GM23248 (cell line): ENCODE data around the gene ANKRD52. TPM values are rescaled to one million over a fixed set of nuclear protein-coding genes. Genes with fewer than 3 reads are reported as not detected.

Experiments
- DNase-seq: peaks from one replicate; pipeline ENCODE4 v3.0.0-alpha.2; 2015
- H2AFZ ChIP-seq: fragments of 200-600 bp; sonication (generic); 2 replicates; pipeline ENCODE4 v1.6.1; 2016; ENCODE audit warnings: antibody characterized with exemption
- H3F3A ChIP-seq: fragments of 200-600 bp; sonication (generic); 2 replicates; pipeline ENCODE4 v1.6.1; 2016; ENCODE audit warnings: mild to moderate bottlenecking, antibody characterized with exemption, mixed run types; ENCODE audit not compliant: insufficient read depth
- H3K27ac ChIP-seq: fragments of 200-600 bp; sonication (generic); 2 replicates; pipeline ENCODE4 v1.5.1; 2016; ENCODE audit warnings: mild to moderate bottlenecking
- H3K27me3 ChIP-seq: fragments of 200-600 bp; sonication (generic); replicated peaks from 2 replicates; pipeline ENCODE4 v1.6.1; 2016; ENCODE audit warnings: mild to moderate bottlenecking; ENCODE audit not compliant: insufficient read depth
- H3K36me3 ChIP-seq: fragments of 200-600 bp; sonication (generic); 2 replicates; pipeline ENCODE4 v1.6.1; 2016; ENCODE audit warnings: low read depth, mild to moderate bottlenecking
- H3K4me1 ChIP-seq: fragments of 200-600 bp; sonication (generic); 2 replicates; pipeline ENCODE4 v1.6.1; 2016; ENCODE audit warnings: mild to moderate bottlenecking; ENCODE audit not compliant: insufficient read depth
- H3K4me2 ChIP-seq: fragments of 200-600 bp; sonication (generic); one replicate; pipeline ENCODE4 v1.6.1; 2016; ENCODE audit warnings: mild to moderate bottlenecking; ENCODE audit not compliant: unreplicated experiment
- H3K4me3 ChIP-seq: fragments of 200-600 bp; sonication (generic); 2 replicates; pipeline ENCODE4 v1.5.1; 2016; ENCODE audit warnings: mild to moderate bottlenecking
- H3K79me2 ChIP-seq: fragments of 200-600 bp; sonication (generic); 2 replicates; pipeline ENCODE4 v1.6.1; 2016; ENCODE audit warnings: mild to moderate bottlenecking; ENCODE audit not compliant: insufficient read depth
- H3K9ac ChIP-seq: fragments of 200-600 bp; sonication (generic); 2 replicates; pipeline ENCODE4 v1.6.1; 2016; ENCODE audit warnings: mild to moderate bottlenecking
- H3K9me2 ChIP-seq: fragments of 200-600 bp; sonication (generic); 2 replicates; pipeline ENCODE4 v1.6.1; 2016; ENCODE audit warnings: mixed run types, mild to moderate bottlenecking, moderate library complexity; ENCODE audit not compliant: insufficient read depth
- H3K9me3 ChIP-seq: fragments of 200-600 bp; sonication (generic); one replicate; pipeline ENCODE4 v1.6.1; 2017; ENCODE audit warnings: low read depth
- H4K20me1 ChIP-seq: fragments of 200-600 bp; sonication (generic); 2 replicates; pipeline ENCODE4 v1.6.0; 2016; ENCODE audit not compliant: insufficient read depth
- EZH2 ChIP-seq: fragments of 200-600 bp; sonication (generic); IDR thresholded peaks from 2 replicates; pipeline ENCODE4 v1.6.1; 2018; ENCODE audit warnings: antibody characterized with exemption, mild to moderate bottlenecking; ENCODE audit not compliant: insufficient read depth, poor library complexity, severe bottlenecking
- EZH2phosphoT487 ChIP-seq: fragments of 200-600 bp; sonication (generic); IDR thresholded peaks from 2 replicates; pipeline ENCODE4 v1.6.1; 2018; ENCODE audit warnings: antibody characterized with exemption, moderate library complexity, mild to moderate bottlenecking, low read depth; ENCODE audit not compliant: insufficient read depth
- WGBS, 2 experiments: methylation state at CpG; one replicate each; pipeline ENCODE4 v1.1.6; 2015 to 2017; ENCODE audit warnings: low lambda C conversion rate in 2 of 2, low coverage in 1 of 2; ENCODE audit errors: missing lambda C conversion rate in 2 of 2; 5-methylcytosine and 5-hydroxymethylcytosine counted together
- in situ Hi-C: fragments of 300-500 bp; cut with MboI; formaldehyde crosslinking; loops from 2 replicates; pipeline ENCODE4 v1.15.0; 2020
- polyA plus RNA-seq: library from polyadenylated mRNA; unstranded; fragments of >200 nt; fragmentation: Nextera tagmentation; extraction: Ambion mirVana; gene quantifications from 2 replicates; pipeline ENCODE4 v1.2.1, GENCODE V29; 2016
- total RNA-seq: library from RNA; depleted of rRNA; stranded (reverse); fragments of >200 nt; shearing (Covaris generic); gene quantifications from 2 replicates; pipeline ENCODE4 v1.2.3, GENCODE V29; 2014

Gene ANKRD52
- total and polyA plus RNA-seq, 2 experiments from 2014 or later: 24.5 to 61.7 TPM

DNA sequence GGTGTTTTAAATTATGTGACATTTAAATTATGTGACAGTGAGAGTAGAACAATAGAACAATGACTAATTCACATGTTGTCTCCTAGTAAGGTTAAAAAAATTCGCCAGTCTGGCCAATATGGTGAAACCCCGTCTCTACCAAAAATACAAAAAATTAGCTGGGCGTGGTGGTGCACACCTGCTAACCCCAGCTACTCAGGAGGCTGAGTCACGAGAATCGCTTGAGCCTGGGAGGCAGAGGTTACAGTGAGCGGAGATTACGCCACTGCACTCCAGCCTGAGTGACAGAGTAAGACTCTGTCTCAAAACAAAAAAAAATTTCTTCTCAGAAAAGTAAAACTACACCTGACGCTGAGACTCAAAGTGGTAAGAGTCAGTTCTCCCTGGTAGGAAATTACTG is 39.2 kb upstream of the ANKRD52 start:
- Histone ChIP-seq H3K4me3 (no peak overlapping the region), H4K20me1 (no peaks in the 10 kb centered on the region; the same call in 1 of the 2 replicates), H3K79me2 (peaks cover 88% of the 10 kb centered on the region), H3K9ac (no peak overlapping the region), H3K36me3 (peaks cover 4% of the 10 kb centered on the region; the same call in 1 of the 2 replicates), H3K4me2 (no peak overlapping the region), H3K9me3 (no peaks in the 10 kb centered on the region), H3K27me3 (no peaks in the 10 kb centered on the region), H3F3A (peaks cover 20% of the 10 kb centered on the region), H3K9me2 (no peaks in the 10 kb centered on the region), H3K4me1 (peaks cover 18% of the 10 kb centered on the region), H2AFZ (no peak overlapping the region), H3K27ac (no peak overlapping the region)
- in situ Hi-C loops: no loop called here
- TF ChIP-seq EZH2 (no peak), EZH2phosphoT487 (no peak)
- DNase-seq: no peak
- WGBS, 2 experiments: 84 to 88% methylated on average over 8 of the region's 8 CpGs

GRCh38 chr12:56296295-56296694 is 38.1 kb upstream of the ANKRD52 start:
- DNase-seq: no peak
- Histone ChIP-seq H3K36me3 (peaks cover 7% of the 10 kb centered on the region; the same call in 1 of the 2 replicates), H3K27ac (no peak overlapping the region), H3K79me2 (peaks cover 92% of the 10 kb centered on the region), H3K9me2 (no peaks in the 10 kb centered on the region), H3K4me2 (no peak overlapping the region), H3K27me3 (no peaks in the 10 kb centered on the region), H3K9me3 (no peaks in the 10 kb centered on the region), H3K4me3 (no peak overlapping the region), H4K20me1 (no peaks in the 10 kb centered on the region; the same call in 1 of the 2 replicates), H2AFZ (no peak overlapping the region), H3F3A (peaks cover 13% of the 10 kb centered on the region), H3K4me1 (peaks cover 18% of the 10 kb centered on the region), H3K9ac (no peak overlapping the region)
- TF ChIP-seq EZH2phosphoT487 (no peak), EZH2 (no peak)
- WGBS, 2 experiments: 59 to 68% methylated on average over 5 of the region's 5 CpGs
- in situ Hi-C loops: no loop called here

GRCh38 chr12:56293795-56294194 is 35.6 kb upstream of the ANKRD52 start:
- no peaks in the 10 kb centered on the region for H3K27me3 ChIP-seq
- peaks cover 7% of the 10 kb centered on the region for H3K4me1 ChIP-seq
- no peak for DNase-seq
- no peaks in the 10 kb centered on the region; the same call in 1 of the 2 replicates for H4K20me1 ChIP-seq
- no peak overlapping the region for H3K27ac ChIP-seq
- TF ChIP-seq EZH2 (no peak), EZH2phosphoT487 (no peak)
- H3K9ac ChIP-seq: no peak overlapping the region
- H2AFZ ChIP-seq: no peak overlapping the region
- peaks cover 10% of the 10 kb centered on the region; the same call in 1 of the 2 replicates for H3K36me3 ChIP-seq
- 90 to 94% methylated on average over 5 of the region's 5 CpGs for WGBS, 2 experiments
- H3K79me2 ChIP-seq: peaks cover 100% of the 10 kb centered on the region
- H3K4me2 ChIP-seq: no peak overlapping the region
- peaks cover 5% of the 10 kb centered on the region for H3F3A ChIP-seq
- no peaks in the 10 kb centered on the region for H3K9me3 ChIP-seq
- in situ Hi-C loops: no loop called here
- no peaks in the 10 kb centered on the region for H3K9me2 ChIP-seq
- no peak overlapping the region for H3K4me3 ChIP-seq

- H3K79me2 ChIP-seq: peaks cover 77% of the 10 kb centered on the region
- H3F3A ChIP-seq: no peaks in the 10 kb centered on the region
- no peak overlapping the region for H3K4me3 ChIP-seq
- no peaks in the 10 kb centered on the region for H4K20me1 ChIP-seq
- in situ Hi-C loops: no loop called here
- H3K4me1 ChIP-seq: no peaks in the 10 kb centered on the region
- TF ChIP-seq EZH2phosphoT487 (no peak), EZH2 (no peak)
- H3K9me2 ChIP-seq: no peaks in the 10 kb centered on the region
- WGBS, 2 experiments: 96 to 99% methylated on average over 3 of the region's 3 CpGs
- H3K9ac ChIP-seq: no peak overlapping the region
- no peak overlapping the region for H3K4me2 ChIP-seq
- no peak for DNase-seq
- H2AFZ ChIP-seq: no peak overlapping the region
- no peaks in the 10 kb centered on the region for H3K27me3 ChIP-seq
- H3K36me3 ChIP-seq: peaks cover 14% of the 10 kb centered on the region; the same call in 1 of the 2 replicates
- no peak overlapping the region for H3K27ac ChIP-seq
- no peaks in the 10 kb centered on the region for H3K9me3 ChIP-seq
These were observed 30.7 kb upstream of the ANKRD52 start for GRCh38 chr12:56288705-56289387.
